ENCODE data around the gene HCFC1R1.

HCFC1R1 gene

GRCh38 chr16:3017344-3017743 is 6.4 kb downstream of the HCFC1R1 start:
- DNase-seq = no peak

- no peak for DNase-seq
Observed at GRCh38 chr16:3015865-3016521, 7.7 kb downstream of the HCFC1R1 start.

GRCh38 chr16:3014971-3015370 is 8.8 kb downstream of the HCFC1R1 start:
- DNase-seq = no peak

- no peak for DNase-seq
Observed at GRCh38 chr16:3013998-3014690, 9.6 kb downstream of the HCFC1R1 start.

GRCh38 chr16:3013491-3013951 is 10.2 kb downstream of the HCFC1R1 start:
- DNase-seq = no peak

GRCh38 chr16:3012828-3013420 is 10.8 kb downstream of the HCFC1R1 start, which contains the start of gene CLDN9:
Gene CLDN9, plus strand, starts transcription at chr16:3012923. Its CDS starts 440 bp downstream, at chr16:3013363.
- peak; percentile 43 for DNase-seq

- DNase-seq = peak; percentile 70
Observed at GRCh38 chr16:3012246-3012645, 11.5 kb downstream of the HCFC1R1 start.

- DNase-seq = no peak
Observed at GRCh38 chr16:3010510-3010909, 13.2 kb downstream of the HCFC1R1 start.

GRCh38 chr16:3009568-3010390 is 14.0 kb downstream of the HCFC1R1 start:
- no peak for DNase-seq

GRCh38 chr16:3008690-3009037 is 15.1 kb downstream of the HCFC1R1 start:
- DNase-seq = no peak

GRCh38 chr16:3007957-3008689 is 15.6 kb downstream of the HCFC1R1 start:
- DNase-seq = no peak

GRCh38 chr16:3007059-3007956 is 16.4 kb downstream of the HCFC1R1 start:
- DNase-seq = no peak

- no peak for DNase-seq
Observed at GRCh38 chr16:3004781-3005284, 18.9 kb downstream of the HCFC1R1 start.

GRCh38 chr16:3004319-3004718 is 19.4 kb downstream of the HCFC1R1 start:
- DNase-seq = no peak

GRCh38 chr16:3003582-3004270 is 20.0 kb downstream of the HCFC1R1 start:
- DNase-seq = peak; percentile 98

GRCh38 chr16:3001316-3001715 is 22.4 kb downstream of the HCFC1R1 start:
- DNase-seq = no peak

- no peak for DNase-seq
Observed at GRCh38 chr16:3000540-3000939, 23.2 kb downstream of the HCFC1R1 start.

- DNase-seq = no peak
Observed at GRCh38 chr16:2999929-3000328, 23.8 kb downstream of the HCFC1R1 start.

- DNase-seq = no peak
Observed at GRCh38 chr16:2996298-2996697, 27.4 kb downstream of the HCFC1R1 start.

- DNase-seq = no peak
Observed at GRCh38 chr16:2992383-2993081, 31.2 kb downstream of the HCFC1R1 start.

Measured in NCI-H1092 (cell line).